GM12878 (cell line): ENCODE data around the gene AFAP1.

Source experiments
- EP300 ChIP-seq, 2 experiments: fragments of 150-350 bp in 1 of 2; IDR thresholded peaks; 2 replicates each; pipeline ENCODE4 v1.6.1; 2011 to 2012; ENCODE audit warnings: low read depth in 2 of 2, low read length in 2 of 2, borderline replicate concordance in 1 of 2, improper control_type of control experiment in 1 of 2, inconsistent platforms in 1 of 2; ENCODE audit not compliant: control insufficient read depth in 1 of 2
- GABPA ChIP-seq: IDR thresholded peaks from 2 replicates; pipeline ENCODE4 v1.6.1; 2014; ENCODE audit warnings: antibody characterized with exemption, low read depth, mild to moderate bottlenecking, inconsistent platforms
- PML ChIP-seq: IDR thresholded peaks from 2 replicates; pipeline ENCODE4 v1.6.1; 2012; ENCODE audit warnings: low read length, inconsistent platforms

- no peak for TF ChIP-seq GABPA
- no peak for TF ChIP-seq PML
- no peak for TF ChIP-seq EP300 (IDR thresholded peaks at IDR 0.05; ENCODE audit: borderline replicate concordance in 1 of 2, control insufficient read depth in 1 of 2, low read depth in 2 of 2, low read length in 2 of 2)
Observed at GRCh38 chr4:7815981-7816380, 123.7 kb downstream of the AFAP1 start.
